ENCODE data around the gene EFNA3. TPM values are rescaled to one million over a fixed set of nuclear protein-coding genes. Genes with fewer than 3 reads are reported as not detected.

The EFNA3 gene
- total and polyA plus RNA-seq, 2 donors (not counting 3 experiments of a cell fraction or from before 2014, with no cell fraction given) = 2.2 to 2.5 TPM

DNA sequence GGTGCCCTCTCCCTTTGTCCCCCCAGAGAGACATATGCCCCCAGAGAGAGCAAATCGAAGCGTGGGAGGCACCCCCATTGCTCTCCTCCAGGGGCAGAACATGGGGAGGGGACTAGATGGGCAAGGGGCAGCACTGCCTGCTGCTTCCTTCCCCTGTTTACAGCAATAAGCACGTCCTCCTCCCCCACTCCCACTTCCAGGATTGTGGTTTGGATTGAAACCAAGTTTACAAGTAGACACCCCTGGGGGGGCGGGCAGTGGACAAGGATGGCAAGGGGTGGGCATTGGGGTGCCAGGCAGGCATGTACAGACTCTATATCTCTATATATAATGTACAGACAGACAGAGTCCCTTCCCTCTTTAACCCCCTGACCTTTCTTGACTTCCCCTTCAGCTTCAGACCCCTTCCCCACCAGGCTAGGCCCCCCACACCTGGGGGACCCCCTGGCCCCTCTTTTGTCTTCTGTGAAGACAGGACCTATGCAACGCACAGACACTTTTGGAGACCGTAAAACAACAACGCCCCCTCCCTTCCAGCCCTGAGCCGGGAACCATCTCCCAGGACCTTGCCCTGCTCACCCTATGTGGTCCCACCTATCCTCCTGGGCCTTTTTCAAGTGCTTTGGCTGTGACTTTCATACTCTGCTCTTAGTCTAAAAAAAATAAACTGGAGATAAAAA, 8.4 kb downstream of the EFNA3 start:
- CTCF ChIA-PET = interaction anchor here (1.5 to 3.1 kb wide), 5 partner anchors 11 to 180 kb away, joined by 6 to 67 read pairs (median 24); partner anchors contain the start of gene KRTCAP2
- no peaks in the 10 kb centered on the region for H3K9me1 ChIP-seq (replicated peaks; ENCODE audit: control insufficient read depth, extremely low read depth, insufficient read depth, low read length)
- POLR2A ChIA-PET = no interaction called here
- H3K4me2 ChIP-seq (ENCODE audit: insufficient read depth, low read length) = no peak overlapping the region
- H3K27ac ChIP-seq (ENCODE audit: insufficient read depth, low read depth, low read length) = no peak overlapping the region
- dilution Hi-C loops (cut with MboI; ENCODE audit: extremely low pct_ligation_motif_present, low sequenced_read_pairs) = no loop called here
- H3K36me3 ChIP-seq (ENCODE audit: control insufficient read depth in 2 of 2, extremely low read depth in 1 of 2, insufficient read depth in 2 of 2, low read length in 2 of 2) = no peaks in the 10 kb centered on the region
- DNase-seq (ENCODE audit: low read depth, low spot score) = no peak
- no peaks in the 10 kb centered on the region for H3K9me3 ChIP-seq (replicated peaks; ENCODE audit: control insufficient read depth, insufficient read depth, low read length)
- BruUV-seq (replicated peaks) = no TSS peak
- H3K79me2 ChIP-seq (ENCODE audit: control insufficient read depth, insufficient read depth, low read length) = no peaks in the 10 kb centered on the region
- no peak for TF ChIP-seq JUN (IDR thresholded peaks at IDR 0.05; ENCODE audit: borderline replicate concordance, insufficient read depth, insufficient read length, low read depth)
- no peak for TF ChIP-seq FOS (IDR thresholded peaks at IDR 0.05; ENCODE audit: borderline replicate concordance, insufficient read depth, low read length)
- TF ChIP-seq POLR2A (IDR thresholded peaks at IDR 0.05; ENCODE audit: low read depth, low read length) = no peak
- TF ChIP-seq POLR2AphosphoS5 (IDR thresholded peaks at IDR 0.05; ENCODE audit: insufficient read depth, low read depth, low read length) = no peak
- no peak for TF ChIP-seq MYC (IDR thresholded peaks at IDR 0.05; ENCODE audit: low read depth, low read length)
- intact Hi-C loops (cut with micrococcal nuclease) = loop anchor here (1.0 kb wide), 1 partner anchor 528 kb away; no protein-coding TSS in a partner anchor
- no peak overlapping the region for H3K4me3 ChIP-seq (replicated peaks in 1 of 3; ENCODE audit: insufficient read depth in 1 of 3, low read depth in 1 of 3, low read length in 3 of 3)
- H3K4me1 ChIP-seq (ENCODE audit: control insufficient read depth, extremely low read depth, insufficient read depth, low read length) = peaks cover 10% of the 10 kb centered on the region
- H3K9ac ChIP-seq (replicated peaks; ENCODE audit: extremely low read depth, insufficient read depth, low read length) = no peak overlapping the region
- no peak for FAIRE-seq
- H2AFZ ChIP-seq (ENCODE audit: low read depth, low read length) = no peak overlapping the region
- no peaks in the 10 kb centered on the region for H4K20me1 ChIP-seq (replicated peaks; ENCODE audit: control insufficient read depth, extremely low read depth, insufficient read depth, low read length)
- peaks cover 12 to 15% of the 10 kb centered on the region in 2 experiments for H3K27me3 ChIP-seq (ENCODE audit: control insufficient read depth in 2 of 2, insufficient read depth in 2 of 2, low read length in 2 of 2)

Data from endothelial cell of umbilical vein (primary cell).